Pancreas (tissue), 10 donors: ENCODE results near the gene OSBPL1A. TPM values are rescaled to one million over a fixed set of nuclear protein-coding genes. Genes with fewer than 3 reads are reported as not detected.
A peak's percentile ranks its signal among the peaks of the same experiment; 100 is the strongest.

Experiments
- ATAC-seq, 4 donors: fragments of 200-7000 bp; cut with Tn5 transposase; one replicate each; pipeline versions ENCODE4 v1.8.0 to v1.9.1; 2020; ENCODE audit warnings: mild to moderate bottlenecking in 4 of 4, moderate library complexity in 4 of 4
- DNase-seq, 6 donors: peaks; one replicate each; pipeline ENCODE4 v3.0.0-alpha.2; 2020
- FAIRE-seq: peaks from 2 replicates; lab custom pipeline; 2012; peaks lifted over from hg19 to GRCh38; lab: Jason Lieb, UNC
- H3K27ac ChIP-seq, 4 donors: fragments of 200-600 bp; sonication (generic); 1 replicate in 3 of 4; 2 replicates in 1 of 4; pipeline versions ENCODE4 v1.5.0 to v1.8.0; 2020
- H3K27me3 ChIP-seq, 4 donors: fragments of 200-600 bp; one replicate each; pipeline ENCODE4 v1.8.0; 2021
- H3K36me3 ChIP-seq, 3 donors: fragments of 200-600 bp; sonication (generic) in 1 of 3; one replicate each; pipeline versions ENCODE4 v1.5.0 to v1.8.0; 2020 to 2021
- H3K4me1 ChIP-seq, 3 donors: fragments of 200-600 bp; one replicate each; pipeline ENCODE4 v1.8.0; 2021
- H3K4me3 ChIP-seq, 4 donors: fragments of 200-600 bp; sonication (generic) in 2 of 4; one replicate each; pipeline versions ENCODE4 v1.5.0 to v1.8.0; 2020 to 2021
- H3K9me3 ChIP-seq, 4 donors: fragments of 200-600 bp; one replicate each; pipeline ENCODE4 v1.8.0; 2021
- CTCF ChIP-seq, 4 donors: fragments of 200-600 bp; sonication (generic) in 3 of 4; IDR thresholded peaks; one replicate each; pipeline versions ENCODE4 v1.5.0 to v1.8.0; 2021; ENCODE audit warnings: antibody characterized with exemption in 4 of 4
- WGBS, 2 donors: extraction: QIAGEN DNeasy Blood & Tissue Kit; methylation state at CpG; one replicate each; pipeline ENCODE4 v1.1.7; 2013; 5-methylcytosine and 5-hydroxymethylcytosine counted together
- intact Hi-C, 3 donors: fragments of 100-400 bp; cut with DNase I; formaldehyde crosslinking; loops; one replicate each; pipeline versions ENCODE4 v1.11.1 to v1.14.2; 2022
- polyA plus RNA-seq, 2 donors: library from polyadenylated mRNA; stranded (reverse); fragments of 200-250 nt; gene quantifications; one replicate each; pipeline ENCODE4 v1.2.3, GENCODE V29; 2013
- total RNA-seq, 6 donors: library from RNA; stranded (reverse); fragmentation: NEBNext Ultra II Directional in 4 of 6; extraction: Animal tissue kit (Norgen Biotek cat#: 25700) in 4 of 6; gene quantifications; one replicate each; pipeline versions ENCODE4 v1.2.1 to v1.2.4, GENCODE V29; 2021 to 2023
- donor health status: healthy with polysubstance abuse.
- donor health status: DM: no; HTN: no; CAD: no; lungs with moderate emphysema.
- donor health status: DM: no; HTN: no; CAD: no.
- donor health status: control.
- donor health status: control.
- donor health status: Bipolar disorder and iron deficiency.
- donor health status: DM: yes; HTN: yes; CAD: no.
- donor health status: DM: no; HTN: no; CAD: no.
- donor health status: DM: no; HTN: no; CAD: no.
- donor health status: DM: yes; HTN: yes; CAD: no.

Gene OSBPL1A
- total and polyA plus RNA-seq, 8 donors, result 5.8 to 17.9 (median 10.8) TPM

- FAIRE-seq (no peak), ATAC-seq (no peak), DNase-seq (no peak)
- H3K4me1 ChIP-seq, result no peaks in the 10 kb centered on the region
- H3K4me3 ChIP-seq, result no peak overlapping the region
- no peaks in the 10 kb centered on the region for H3K36me3 ChIP-seq
- intact Hi-C loops, result no loop called here
- H3K9me3 ChIP-seq, result no peaks in the 10 kb centered on the region
- no peak for TF ChIP-seq CTCF (IDR thresholded peaks at IDR 0.05)
- H3K27ac ChIP-seq, result no peak overlapping the region
- 76 to 86% methylated on average over 3 of the region's 3 CpGs for WGBS, 2 donors
- H3K27me3 ChIP-seq, result no peaks in the 10 kb centered on the region
These were observed 101.3 kb downstream of the OSBPL1A start for GRCh38 chr18:24296276-24296675.

- WGBS, 2 donors, result 89 to 92% methylated on average over 12 of the region's 12 CpGs
- H3K27me3 ChIP-seq, result no peaks in the 10 kb centered on the region
These were observed 104.4 kb downstream of the OSBPL1A start for GRCh38 chr18:24293254-24293653.

GRCh38 chr18:24278591-24278990 is 119.0 kb downstream of the OSBPL1A start:
- no peaks in the 10 kb centered on the region for H3K36me3 ChIP-seq
- no peaks in the 10 kb centered on the region for H3K27me3 ChIP-seq
- no peaks in the 10 kb centered on the region for H3K9me3 ChIP-seq
- no peaks in the 10 kb centered on the region for H3K4me1 ChIP-seq
- DNase-seq (no peak), ATAC-seq (no peak), FAIRE-seq (peak; percentile 43)
- no peak for TF ChIP-seq CTCF (IDR thresholded peaks at IDR 0.05)
- intact Hi-C loops, result no loop called here
- WGBS, 2 donors, result 91 to 98% methylated on average over 3 of the region's 3 CpGs
- no peak overlapping the region for H3K27ac ChIP-seq
- H3K4me3 ChIP-seq, result no peak overlapping the region

More at GRCh38 chr18:24293254-24293653, 104.4 kb downstream of the OSBPL1A start:
- H3K36me3 ChIP-seq, result no peaks in the 10 kb centered on the region
- no peak overlapping the region for H3K4me3 ChIP-seq
- no peak for TF ChIP-seq CTCF (IDR thresholded peaks at IDR 0.05)
- intact Hi-C loops, result no loop called here
- no peak for ATAC-seq
- no peaks in the 10 kb centered on the region for H3K9me3 ChIP-seq
- DNase-seq, result peak in 1 of 6 donors; percentile 34
- no peak for FAIRE-seq
- no peaks in the 10 kb centered on the region for H3K4me1 ChIP-seq
- no peak overlapping the region for H3K27ac ChIP-seq

- no peak for FAIRE-seq
- Histone ChIP-seq H3K27me3 (no peaks in the 10 kb centered on the region), H3K9me3 (no peaks in the 10 kb centered on the region), H3K4me1 (peaks cover 0 to 2% (median 0%) of the 10 kb centered on the region in 3 donors), H3K36me3 (no peaks in the 10 kb centered on the region), H3K27ac (no peak overlapping the region), H3K4me3 (no peak overlapping the region)
- 72 to 79% methylated on average over 4 of the region's 4 CpGs for WGBS, 2 donors
- TF ChIP-seq CTCF (IDR thresholded peaks at IDR 0.05), result no peak
- intact Hi-C loops, result no loop called here
- no peak for ATAC-seq
- DNase-seq, result no peak
These were observed 120.0 kb downstream of the OSBPL1A start for GRCh38 chr18:24277516-24278195.

- intact Hi-C loops, result no loop called here
- H3K4me3 ChIP-seq, result no peak overlapping the region
- no peaks in the 10 kb centered on the region for H3K36me3 ChIP-seq
These were observed 120.6 kb downstream of the OSBPL1A start for GRCh38 chr18:24276994-24277393.

More at GRCh38 chr18:24276994-24277393, 120.6 kb downstream of the OSBPL1A start:
- DNase-seq (no peak), ATAC-seq (no peak), FAIRE-seq (no peak)
- TF ChIP-seq CTCF (IDR thresholded peaks at IDR 0.05), result no peak
- Histone ChIP-seq H3K9me3 (no peaks in the 10 kb centered on the region), H3K27ac (no peak overlapping the region), H3K4me1 (peaks cover 0 to 6% (median 0%) of the 10 kb centered on the region in 3 donors), H3K27me3 (no peaks in the 10 kb centered on the region)
